H9 (cell line): ENCODE data around the gene CRABP1. TPM values are rescaled to one million over a fixed set of nuclear protein-coding genes. Genes with fewer than 3 reads are reported as not detected.

Source experiments
- DNase-seq: peaks from one replicate; pipeline ENCODE4 v3.0.0-alpha.2; 2017
- H2AFZ ChIP-seq: one replicate; pipeline ENCODE4 v1.6.1; 2013; ENCODE audit warnings: mild to moderate bottlenecking, low read length, control low read depth, moderate library complexity
- H2AK5ac ChIP-seq: 2 replicates; pipeline ENCODE4 v1.6.1; 2013; ENCODE audit warnings: low read length, control low read depth, mixed read lengths; ENCODE audit not compliant: insufficient read length
- H2BK120ac ChIP-seq: one replicate; pipeline ENCODE4 v1.6.1; 2013; ENCODE audit warnings: low read depth, mild to moderate bottlenecking, low read length, control low read depth, inconsistent platforms; ENCODE audit not compliant: poor library complexity, severe bottlenecking
- H2BK12ac ChIP-seq: 2 replicates; pipeline ENCODE4 v1.6.1; 2013; ENCODE audit warnings: low read length, control low read depth, mixed read lengths, low read depth; ENCODE audit not compliant: insufficient read length
- H2BK15ac ChIP-seq: 2 replicates; pipeline ENCODE4 v1.6.1; 2013; ENCODE audit warnings: low read depth, low read length, control low read depth
- H2BK20ac ChIP-seq: one replicate; pipeline ENCODE4 v1.6.1; 2013; ENCODE audit warnings: low read depth, mild to moderate bottlenecking, low read length, control low read depth, inconsistent platforms; ENCODE audit not compliant: poor library complexity, severe bottlenecking
- H2BK5ac ChIP-seq: 2 replicates; pipeline ENCODE4 v1.6.1; 2013; ENCODE audit warnings: low read length, control low read depth, mixed read lengths; ENCODE audit not compliant: insufficient read length
- H3K14ac ChIP-seq: 2 replicates; pipeline ENCODE4 v1.6.1; 2013; ENCODE audit warnings: low read length, control low read depth; ENCODE audit not compliant: insufficient read depth
- H3K18ac ChIP-seq: 2 replicates; pipeline ENCODE4 v1.6.1; 2013; ENCODE audit warnings: low read depth, mild to moderate bottlenecking, mixed read lengths, low read length, control low read depth; ENCODE audit not compliant: insufficient read length
- H3K23ac ChIP-seq: 2 replicates; pipeline ENCODE4 v1.6.1; 2013; ENCODE audit warnings: low read length, control low read depth, mixed read lengths, low read depth; ENCODE audit not compliant: insufficient read length
- H3K23me2 ChIP-seq: 2 replicates; pipeline ENCODE4 v1.6.1; 2013; ENCODE audit warnings: low read depth, mild to moderate bottlenecking, mixed read lengths, low read length, control low read depth; ENCODE audit not compliant: insufficient read length, poor library complexity, severe bottlenecking
- H3K27ac ChIP-seq: 2 replicates; pipeline ENCODE4 v1.5.1; 2013; ENCODE audit warnings: low read length, control low read depth, mixed read lengths, low read depth; ENCODE audit not compliant: insufficient read length
- H3K27me3 ChIP-seq: 2 replicates; pipeline ENCODE4 v1.6.1; 2013; ENCODE audit warnings: low read length, control low read depth, inconsistent platforms; ENCODE audit not compliant: insufficient read depth
- H3K4ac ChIP-seq: 2 replicates; pipeline ENCODE4 v1.6.1; 2013; ENCODE audit warnings: low read depth, mild to moderate bottlenecking, control low read depth, inconsistent platforms, low read length, moderate library complexity
- H3K4me1 ChIP-seq: 2 replicates; pipeline ENCODE4 v1.6.1; 2013; ENCODE audit warnings: low read length, control low read depth, inconsistent platforms; ENCODE audit not compliant: insufficient read depth
- H3K4me2 ChIP-seq: 2 replicates; pipeline ENCODE4 v1.6.1; 2013; ENCODE audit warnings: low read length, control low read depth, mixed read lengths; ENCODE audit not compliant: insufficient read length, insufficient read depth
- H3K56ac ChIP-seq: 2 replicates; pipeline ENCODE4 v1.6.1; 2013; ENCODE audit warnings: low read depth, mild to moderate bottlenecking, mixed read lengths, low read length, control low read depth; ENCODE audit not compliant: insufficient read length
- H3K79me1 ChIP-seq: 2 replicates; pipeline ENCODE4 v1.6.1; 2013; ENCODE audit warnings: low read depth, mild to moderate bottlenecking, moderate library complexity, low read length, control low read depth, inconsistent platforms; ENCODE audit not compliant: insufficient read depth, poor library complexity, severe bottlenecking
- H3K79me2 ChIP-seq: 2 replicates; pipeline ENCODE4 v1.6.1; 2013; ENCODE audit warnings: low read length, control low read depth, inconsistent platforms; ENCODE audit not compliant: insufficient read depth
- H3K9ac ChIP-seq: 2 replicates; pipeline ENCODE4 v1.6.1; 2013; ENCODE audit warnings: low read length, control low read depth, mixed read lengths; ENCODE audit not compliant: insufficient read length; ENCODE audit errors: extremely low read depth
- H3K9me3 ChIP-seq: one replicate; pipeline ENCODE4 v1.6.1; 2013; ENCODE audit warnings: low read depth, low read length, inconsistent platforms; ENCODE audit not compliant: control insufficient read depth
- H3T11ph ChIP-seq: one replicate; pipeline ENCODE4 v1.6.1; 2013; ENCODE audit warnings: mild to moderate bottlenecking, low read length, control low read depth, inconsistent platforms
- H4K20me1 ChIP-seq: one replicate; pipeline ENCODE4 v1.6.1; 2013; ENCODE audit not compliant: control insufficient read depth, insufficient read length, insufficient read depth
- H4K5ac ChIP-seq: 2 replicates; pipeline ENCODE4 v1.6.1; 2013; ENCODE audit warnings: low read depth, mild to moderate bottlenecking, mixed read lengths, low read length, control low read depth; ENCODE audit not compliant: insufficient read length
- H4K8ac ChIP-seq: replicated peaks from 2 replicates; pipeline ENCODE4 v1.6.1; 2013; ENCODE audit warnings: low read length, control low read depth, mixed read lengths, low read depth; ENCODE audit not compliant: insufficient read length
- H4K91ac ChIP-seq: 2 replicates; pipeline ENCODE4 v1.6.1; 2013; ENCODE audit warnings: low read depth, mild to moderate bottlenecking, moderate library complexity, mixed read lengths, low read length, control low read depth; ENCODE audit not compliant: insufficient read length
- H3K27ac Mint-ChIP-seq, 3 experiments: 2 replicates in 2 of 3; 3 replicates in 1 of 3; pipeline ENCODE4 v1.8.0; 2020 to 2021; ENCODE audit warnings: mixed read lengths in 3 of 3, mild to moderate bottlenecking in 1 of 3, moderate library complexity in 1 of 3
- H3K27me3 Mint-ChIP-seq: 2 replicates; pipeline ENCODE4 v1.8.0; 2021; ENCODE audit warnings: low read depth, mild to moderate bottlenecking, moderate library complexity, mixed read lengths
- H3K36me3 Mint-ChIP-seq, 3 experiments: 2 replicates in 2 of 3; 3 replicates in 1 of 3; pipeline ENCODE4 v1.8.0; 2020 to 2021; ENCODE audit warnings: low read depth in 3 of 3, mixed read lengths in 3 of 3; ENCODE audit not compliant: insufficient read depth in 1 of 3
- H3K4me1 Mint-ChIP-seq, 2 experiments: 2 replicates each; pipeline ENCODE4 v1.8.0; 2020; ENCODE audit warnings: mixed read lengths in 2 of 2
- H3K4me3 Mint-ChIP-seq, 2 experiments: 2 replicates in 1 of 2; 3 replicates in 1 of 2; pipeline ENCODE4 v1.8.0; 2020 to 2021; ENCODE audit warnings: mild to moderate bottlenecking in 2 of 2, mixed read lengths in 2 of 2, moderate library complexity in 1 of 2
- H3K9me3 Mint-ChIP-seq, 2 experiments: 2 replicates in 1 of 2; 3 replicates in 1 of 2; pipeline ENCODE4 v1.8.0; 2020; ENCODE audit warnings: mild to moderate bottlenecking in 2 of 2, mixed read lengths in 2 of 2, moderate library complexity in 1 of 2
- CTCF ChIP-seq: fragments of 200-600 bp; sonication (generic); conservative IDR thresholded peaks from 3 replicates; pipeline ENCODE4 v1.8.0; 2021; ENCODE audit warnings: antibody characterized with exemption, mild to moderate bottlenecking
- WGBS: extraction: QIAGEN DNeasy Blood & Tissue Kit; methylation state at CpG from one replicate; pipeline ENCODE4 v1.1.7; 2013; ENCODE audit warnings: missing lambda C conversion rate, low lambda C conversion rate, mixed read lengths; ENCODE audit not compliant: insufficient read length; ENCODE audit errors: extremely low coverage; 5-methylcytosine and 5-hydroxymethylcytosine counted together
- total RNA-seq: library from RNA; stranded (reverse); gene quantifications from 2 replicates; pipeline ENCODE4 v1.2.1, GENCODE V29; 2021

The CRABP1 gene
- total RNA-seq, 1 experiment from 2014 or later = 93.1 TPM

GRCh38 chr15:78350058-78350457 is 9.9 kb downstream of the CRABP1 start:
- H3K14ac ChIP-seq = no peak overlapping the region
- H2BK20ac ChIP-seq = no peak overlapping the region
- H4K5ac ChIP-seq = no peak overlapping the region
- no peak overlapping the region for H3K23ac ChIP-seq
- no peak overlapping the region for H3K4ac ChIP-seq
- no peak overlapping the region for H2BK5ac ChIP-seq
- H3T11ph ChIP-seq = no peak overlapping the region
- H2AK5ac ChIP-seq = no peak overlapping the region
- no peaks in the 10 kb centered on the region for H3K79me2 ChIP-seq
- no peak overlapping the region for H3K27ac ChIP-seq
- H3K4me1 ChIP-seq = no peaks in the 10 kb centered on the region
- H3K36me3 Mint-ChIP-seq = peaks cover 14 to 32% (median 32%) of the 10 kb centered on the region in 3 experiments
- 0 out of 7 replicates have a peak overlapping the region, but pooled peaks of 1 of the 3 experiments have one; percentile 43 for H3K27ac Mint-ChIP-seq
- H3K27me3 ChIP-seq = no peaks in the 10 kb centered on the region
- H3K79me1 ChIP-seq = no peaks in the 10 kb centered on the region
- no peaks in the 10 kb centered on the region for H3K9me3 ChIP-seq
- peaks cover 6 to 20% of the 10 kb centered on the region in 2 experiments for H3K4me1 Mint-ChIP-seq
- no peak overlapping the region for H2BK120ac ChIP-seq
- no CpG with 5 or more reads among the region's 4 CpGs for WGBS
- H3K27me3 Mint-ChIP-seq = peaks cover 2% of the 10 kb centered on the region
- no peak overlapping the region for H2AFZ ChIP-seq
- H2BK15ac ChIP-seq = no peak overlapping the region
- no peak overlapping the region for H3K9ac ChIP-seq
- H4K91ac ChIP-seq = no peak overlapping the region
- no peak for TF ChIP-seq CTCF
- H3K4me3 Mint-ChIP-seq = no peak overlapping the region
- no peak for DNase-seq
- no peak overlapping the region for H3K18ac ChIP-seq
- H2BK12ac ChIP-seq = no peak overlapping the region
- H3K9me3 Mint-ChIP-seq = no peaks in the 10 kb centered on the region
- no peak overlapping the region for H3K4me2 ChIP-seq
- no peaks in the 10 kb centered on the region for H4K20me1 ChIP-seq
- no peaks in the 10 kb centered on the region for H3K23me2 ChIP-seq
- H3K56ac ChIP-seq = no peak overlapping the region
- no peak overlapping the region for H4K8ac ChIP-seq
